IMR-90 (cell line): ENCODE results near the gene PCBP3. TPM values are rescaled to one million over a fixed set of nuclear protein-coding genes. Genes with fewer than 3 reads are reported as not detected.
"Not testable (repeated sequence)": the region's sequence is repeated elsewhere in the genome, so short reads cannot be mapped to it uniquely, and the experiment has no call there.

Experiments used
- ATAC-seq: fragments of 200-7000 bp; cut with Tn5 transposase; 2 replicates; pipeline ENCODE4 v1.9.1; 2020; ENCODE audit warnings: low read depth, mild to moderate bottlenecking, moderate library complexity
- BruUV-seq: library from RNA; stranded (reverse); fragments of 400-500 nt; replicated peaks from 2 replicates; lab custom pipeline; 2021; lab: Mats Ljungman, UMichigan
- CTCF ChIA-PET: fragments of 300-600 bp; formaldehyde crosslinking; extraction: SDS; loops from one replicate; lab custom pipeline; 2021; ENCODE audit warnings: antibody characterized with exemption; lab: Yijun Ruan, JAX
- POLR2A ChIA-PET: fragments of 300-600 bp; sonication (Branson Sonifier 250); formaldehyde crosslinking; loops from one replicate; lab custom pipeline; 2022; ENCODE audit warnings: antibody characterized with exemption; ENCODE audit not compliant: unreplicated experiment; lab: Charles Lee
- DNase-seq: peaks from one replicate; pipeline ENCODE4 v3.0.0; 2013
- H2AFZ ChIP-seq: replicated peaks from 2 replicates; pipeline ENCODE3; 2013; ENCODE audit warnings: low read length, mild to moderate bottlenecking; ENCODE audit not compliant: poor library complexity
- H2AK5ac ChIP-seq: 2 replicates; pipeline ENCODE4 v1.6.1; 2013; ENCODE audit warnings: low read depth, low read length, inconsistent platforms
- H2AK9ac ChIP-seq: replicated peaks from 2 replicates; pipeline ENCODE3; 2013; ENCODE audit warnings: mild to moderate bottlenecking, low read depth, low read length, moderate library complexity; ENCODE audit not compliant: poor library complexity
- H2BK120ac ChIP-seq: 2 replicates; pipeline ENCODE4 v1.6.1; 2013; ENCODE audit warnings: low read depth, low read length, inconsistent platforms
- H2BK15ac ChIP-seq: 3 replicates; pipeline ENCODE4 v1.6.1; 2013; ENCODE audit warnings: low read depth, low read length, inconsistent platforms
- H2BK20ac ChIP-seq: 2 replicates; pipeline ENCODE4 v1.6.1; 2013; ENCODE audit warnings: low read depth, mild to moderate bottlenecking, inconsistent platforms, low read length, moderate library complexity
- H2BK5ac ChIP-seq: 2 replicates; pipeline ENCODE4 v1.6.1; 2013; ENCODE audit warnings: mild to moderate bottlenecking, low read depth, low read length, inconsistent platforms; ENCODE audit not compliant: poor library complexity, severe bottlenecking
- H3K14ac ChIP-seq: replicated peaks from 2 replicates; pipeline ENCODE4 v1.6.1; 2013; ENCODE audit warnings: low read depth, low read length, inconsistent platforms
- H3K18ac ChIP-seq: 2 replicates; pipeline ENCODE4 v1.6.1; 2013; ENCODE audit warnings: low read depth, low read length, control low read depth
- H3K23ac ChIP-seq: 2 replicates; pipeline ENCODE4 v1.6.1; 2013; ENCODE audit warnings: low read depth, low read length, inconsistent platforms
- H3K27ac ChIP-seq: 2 replicates; pipeline ENCODE4 v1.5.1; 2013; ENCODE audit warnings: mild to moderate bottlenecking, control low read depth, low read length; ENCODE audit not compliant: insufficient read depth
- H3K27me3 ChIP-seq: 2 replicates; pipeline ENCODE4 v1.6.1; 2013; ENCODE audit warnings: low read length; ENCODE audit not compliant: control insufficient read depth, insufficient read depth
- H3K36me3 ChIP-seq: 2 replicates; pipeline ENCODE4 v1.6.1; 2013; ENCODE audit warnings: low read length, mixed read lengths; ENCODE audit not compliant: control insufficient read depth, insufficient read depth
- H3K4ac ChIP-seq: 2 replicates; pipeline ENCODE4 v1.6.1; 2013; ENCODE audit warnings: low read depth, low read length, inconsistent platforms
- H3K4me1 ChIP-seq: 2 replicates; pipeline ENCODE4 v1.6.1; 2013; ENCODE audit warnings: low read length, mixed read lengths; ENCODE audit not compliant: control insufficient read depth, insufficient read depth
- H3K4me2 ChIP-seq: 2 replicates; pipeline ENCODE4 v1.6.1; 2013; ENCODE audit warnings: low read depth, mild to moderate bottlenecking, control low read depth, low read length, moderate library complexity
- H3K4me3 ChIP-seq: 2 replicates; pipeline ENCODE4 v1.5.1; 2013; ENCODE audit warnings: low read depth, mild to moderate bottlenecking, control low read depth, low read length, moderate library complexity; ENCODE audit not compliant: insufficient read depth
- H3K56ac ChIP-seq: 2 replicates; pipeline ENCODE4 v1.6.1; 2013; ENCODE audit warnings: low read length, inconsistent platforms; ENCODE audit not compliant: insufficient read depth; ENCODE audit errors: extremely low read depth
- H3K79me1 ChIP-seq, 2 experiments: 2 replicates each; pipeline ENCODE4 v1.6.1; 2013; ENCODE audit warnings: low read length in 2 of 2, inconsistent platforms in 1 of 2, low read depth in 1 of 2
- H3K9ac ChIP-seq: 2 replicates; pipeline ENCODE4 v1.6.1; 2013; ENCODE audit warnings: low read depth, low read length, control low read depth
- H3K9me1 ChIP-seq: 2 replicates; pipeline ENCODE4 v1.6.1; 2013; ENCODE audit warnings: low read length, inconsistent platforms; ENCODE audit not compliant: insufficient read depth
- H3K9me3 ChIP-seq: 2 replicates; pipeline ENCODE4 v1.6.1; 2013; ENCODE audit warnings: low read length; ENCODE audit not compliant: control insufficient read depth, insufficient read depth
- H4K20me1 ChIP-seq: 2 replicates; pipeline ENCODE4 v1.6.1; 2013; ENCODE audit warnings: low read length, inconsistent platforms; ENCODE audit not compliant: insufficient read depth
- H4K5ac ChIP-seq: 2 replicates; pipeline ENCODE4 v1.6.1; 2013; ENCODE audit warnings: mild to moderate bottlenecking, low read depth, low read length, control low read depth
- H4K8ac ChIP-seq, 2 experiments: 2 replicates each; pipeline ENCODE4 v1.6.1; 2013; ENCODE audit warnings: low read depth in 2 of 2, low read length in 2 of 2, control low read depth in 1 of 2, inconsistent platforms in 1 of 2
- H4K91ac ChIP-seq: 2 replicates; pipeline ENCODE4 v1.6.1; 2013; ENCODE audit warnings: low read depth, low read length, inconsistent platforms; ENCODE audit not compliant: insufficient read depth
- WGBS, 2 experiments: methylation state at CpG; one replicate each; pipeline versions ENCODE4 v1.1.5 to v1.1.7; 2013; ENCODE audit warnings: missing lambda C conversion rate in 2 of 2; ENCODE audit not compliant: insufficient read length in 1 of 2; ENCODE audit errors: extremely low coverage in 2 of 2; 5-methylcytosine and 5-hydroxymethylcytosine counted together
- dilution Hi-C: fragments of 300-500 bp; cut with HindIII; formaldehyde crosslinking; loops from one replicate; pipeline ENCODE4 v1.14.3; 2018; ENCODE audit warnings: low sequenced_read_pairs; ENCODE audit not compliant: unreplicated experiment
- in situ Hi-C: fragments of 300-500 bp; cut with MboI; formaldehyde crosslinking; loops from 3 replicates; pipeline ENCODE4 v1.14.3; 2019; ENCODE audit warnings: low sequenced_read_pairs, inconsistent platforms, mixed read lengths
- intact Hi-C: fragments of 100-400 bp; cut with micrococcal nuclease; formaldehyde crosslinking; loops from 2 replicates; pipeline ENCODE4 v1.10.0; 2022
- polyA plus RNA-seq, 3 experiments: library from polyadenylated mRNA; depleted of rRNA; stranded (reverse); fragments of >200 nt; gene quantifications; 2 replicates each; pipeline ENCODE4 v1.2.3, GENCODE V29; 2012; ENCODE audit warnings: low replicate concordance in 1 of 3
- total RNA-seq: library from RNA; depleted of rRNA; stranded (reverse); fragments of >200 nt; gene quantifications from 2 replicates; pipeline ENCODE4 v1.2.3, GENCODE V29; 2012

Gene PCBP3
- total and polyA plus RNA-seq, 2 of the 4 experiments (the other 2 are of a cell fraction): 2.9 to 3.9 TPM

DNA sequence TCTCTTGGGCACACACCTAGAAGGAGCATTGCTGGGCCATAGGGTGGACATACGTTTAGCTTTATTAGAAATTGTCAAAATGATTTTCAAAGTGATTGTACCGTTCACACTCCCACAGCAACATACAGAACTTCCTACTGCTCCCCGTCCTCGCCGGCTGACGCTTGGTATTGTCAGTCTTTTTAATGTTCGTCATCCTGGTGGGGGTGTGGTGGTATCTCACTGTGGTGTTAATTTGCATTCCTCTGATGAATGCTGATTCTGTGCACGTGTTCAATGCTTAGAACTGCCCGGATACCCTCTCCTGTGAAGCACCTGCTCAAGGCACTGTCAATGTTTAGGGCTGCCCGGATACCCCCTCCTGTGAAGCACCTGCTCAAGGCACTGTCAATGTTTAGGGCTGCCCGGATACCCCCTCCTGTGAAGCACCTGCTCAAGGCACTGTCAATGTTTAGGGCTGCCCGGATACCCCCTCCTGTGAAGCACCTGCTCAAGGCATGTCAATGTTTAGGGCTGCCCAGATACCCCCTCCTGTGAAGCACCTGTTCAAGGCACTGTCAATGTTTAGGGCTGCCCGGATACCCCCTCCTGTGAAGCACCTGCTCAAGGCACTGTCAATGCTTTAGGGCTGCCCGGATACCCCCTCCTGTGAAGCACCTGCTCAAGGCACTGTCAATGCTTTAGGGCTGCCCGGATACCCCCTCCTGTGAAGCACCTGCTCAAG lies 34.6 kb upstream of the PCBP3 start:
- dilution Hi-C loops: not testable (repeated sequence)

DNA sequence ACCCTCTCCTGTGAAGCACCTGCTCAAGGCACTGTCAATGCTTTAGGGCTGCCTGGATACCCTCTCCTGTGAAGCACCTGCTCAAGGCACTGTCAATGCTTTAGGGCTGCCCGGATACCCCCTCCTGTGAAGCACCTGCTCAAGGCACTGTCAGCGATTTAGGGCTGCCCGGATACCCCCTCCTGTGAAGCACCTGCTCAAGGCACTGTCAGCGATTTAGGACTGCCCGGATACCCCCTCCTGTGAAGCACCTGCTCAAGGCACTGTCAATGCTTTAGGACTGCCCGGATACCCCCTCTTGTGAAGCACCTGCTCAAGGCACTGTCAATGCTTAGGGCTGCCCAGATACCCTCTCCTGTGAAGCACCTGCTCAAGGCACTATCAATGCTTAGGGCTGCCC lies 33.9 kb upstream of the PCBP3 start:
- 90% methylated on average over 2 of the region's 6 CpGs; no CpG with 5 or more reads in 1 of the 2 experiments for WGBS, 2 experiments
- H2AFZ ChIP-seq, H3K4me1 ChIP-seq, H3K4ac ChIP-seq, DNase-seq, H4K91ac ChIP-seq, H2BK20ac ChIP-seq, H3K23ac ChIP-seq, H3K9me3 ChIP-seq, H2BK5ac ChIP-seq, H3K79me1 ChIP-seq, H4K5ac ChIP-seq, H3K4me2 ChIP-seq, H3K14ac ChIP-seq, ATAC-seq, H3K9ac ChIP-seq, H3K56ac ChIP-seq, H3K36me3 ChIP-seq, H3K9me1 ChIP-seq, H3K27ac ChIP-seq, BruUV-seq, H4K20me1 ChIP-seq, H2AK5ac ChIP-seq, in situ Hi-C loops, CTCF ChIA-PET, H2BK120ac ChIP-seq, H2BK15ac ChIP-seq, H3K4me3 ChIP-seq, H4K8ac ChIP-seq, dilution Hi-C loops, H2AK9ac ChIP-seq, H3K18ac ChIP-seq, POLR2A ChIA-PET: not testable (repeated sequence)
- intact Hi-C loops: loop anchor here (5.0 kb wide), 1 partner anchor 52 kb away; no protein-coding TSS in a partner anchor
- H3K27me3 ChIP-seq: peaks cover 36% of the 10 kb centered on the region

More for the DNA sequence above, 34.6 kb upstream of the PCBP3 start:
- H3K9me1 ChIP-seq, H2BK5ac ChIP-seq, BruUV-seq, H3K4me3 ChIP-seq, H2BK15ac ChIP-seq, DNase-seq, H3K36me3 ChIP-seq, H3K14ac ChIP-seq, intact Hi-C loops, H3K4ac ChIP-seq, H3K27ac ChIP-seq, H3K9ac ChIP-seq, H3K4me2 ChIP-seq, H2AFZ ChIP-seq, H4K20me1 ChIP-seq, H4K8ac ChIP-seq, ATAC-seq, H3K18ac ChIP-seq, in situ Hi-C loops, H2BK20ac ChIP-seq, H4K5ac ChIP-seq, H3K9me3 ChIP-seq, H3K79me1 ChIP-seq, H2AK9ac ChIP-seq, H3K56ac ChIP-seq, H2BK120ac ChIP-seq, H4K91ac ChIP-seq, H2AK5ac ChIP-seq, POLR2A ChIA-PET, H3K23ac ChIP-seq, H3K4me1 ChIP-seq: not testable (repeated sequence)
- CTCF ChIA-PET: interaction anchor here (0.5 kb wide), 1 partner anchor 111 kb away, joined by 3 read pairs; no protein-coding TSS in a partner anchor
- WGBS, 2 experiments: no CpG with 5 or more reads among the region's 15 CpGs
- peaks cover 38% of the 10 kb centered on the region for H3K27me3 ChIP-seq
